IMR-90 (cell line): ENCODE results near the gene FJX1. TPM values are rescaled to one million over a fixed set of nuclear protein-coding genes. Genes with fewer than 3 reads are reported as not detected.

ENCODE experiments used
- ATAC-seq: fragments of 200-7000 bp; cut with Tn5 transposase; 2 replicates; pipeline ENCODE4 v1.9.1; 2020; ENCODE audit warnings: low read depth, mild to moderate bottlenecking, moderate library complexity
- BruUV-seq: library from RNA; stranded (reverse); fragments of 400-500 nt; replicated peaks from 2 replicates; lab custom pipeline; 2021; lab: Mats Ljungman, UMichigan
- CTCF ChIA-PET: fragments of 300-600 bp; formaldehyde crosslinking; extraction: SDS; loops from one replicate; lab custom pipeline; 2021; ENCODE audit warnings: antibody characterized with exemption; lab: Yijun Ruan, JAX
- POLR2A ChIA-PET: fragments of 300-600 bp; sonication (Branson Sonifier 250); formaldehyde crosslinking; loops from one replicate; lab custom pipeline; 2022; ENCODE audit warnings: antibody characterized with exemption; ENCODE audit not compliant: unreplicated experiment; lab: Charles Lee
- DNase-seq: peaks from one replicate; pipeline ENCODE4 v3.0.0; 2013
- H2AFZ ChIP-seq: replicated peaks from 2 replicates; pipeline ENCODE3; 2013; ENCODE audit warnings: low read length, mild to moderate bottlenecking; ENCODE audit not compliant: poor library complexity
- H2AK5ac ChIP-seq: 2 replicates; pipeline ENCODE4 v1.6.1; 2013; ENCODE audit warnings: low read depth, low read length, inconsistent platforms
- H2AK9ac ChIP-seq: replicated peaks from 2 replicates; pipeline ENCODE3; 2013; ENCODE audit warnings: mild to moderate bottlenecking, low read depth, low read length, moderate library complexity; ENCODE audit not compliant: poor library complexity
- H2BK120ac ChIP-seq: 2 replicates; pipeline ENCODE4 v1.6.1; 2013; ENCODE audit warnings: low read depth, low read length, inconsistent platforms
- H2BK15ac ChIP-seq: 3 replicates; pipeline ENCODE4 v1.6.1; 2013; ENCODE audit warnings: low read depth, low read length, inconsistent platforms
- H2BK20ac ChIP-seq: 2 replicates; pipeline ENCODE4 v1.6.1; 2013; ENCODE audit warnings: low read depth, mild to moderate bottlenecking, inconsistent platforms, low read length, moderate library complexity
- H2BK5ac ChIP-seq: 2 replicates; pipeline ENCODE4 v1.6.1; 2013; ENCODE audit warnings: mild to moderate bottlenecking, low read depth, low read length, inconsistent platforms; ENCODE audit not compliant: poor library complexity, severe bottlenecking
- H3K14ac ChIP-seq: replicated peaks from 2 replicates; pipeline ENCODE4 v1.6.1; 2013; ENCODE audit warnings: low read depth, low read length, inconsistent platforms
- H3K18ac ChIP-seq: 2 replicates; pipeline ENCODE4 v1.6.1; 2013; ENCODE audit warnings: low read depth, low read length, control low read depth
- H3K23ac ChIP-seq: 2 replicates; pipeline ENCODE4 v1.6.1; 2013; ENCODE audit warnings: low read depth, low read length, inconsistent platforms
- H3K27ac ChIP-seq: 2 replicates; pipeline ENCODE4 v1.5.1; 2013; ENCODE audit warnings: mild to moderate bottlenecking, control low read depth, low read length; ENCODE audit not compliant: insufficient read depth
- H3K27me3 ChIP-seq: 2 replicates; pipeline ENCODE4 v1.6.1; 2013; ENCODE audit warnings: low read length; ENCODE audit not compliant: control insufficient read depth, insufficient read depth
- H3K36me3 ChIP-seq: 2 replicates; pipeline ENCODE4 v1.6.1; 2013; ENCODE audit warnings: low read length, mixed read lengths; ENCODE audit not compliant: control insufficient read depth, insufficient read depth
- H3K4ac ChIP-seq: 2 replicates; pipeline ENCODE4 v1.6.1; 2013; ENCODE audit warnings: low read depth, low read length, inconsistent platforms
- H3K4me1 ChIP-seq: 2 replicates; pipeline ENCODE4 v1.6.1; 2013; ENCODE audit warnings: low read length, mixed read lengths; ENCODE audit not compliant: control insufficient read depth, insufficient read depth
- H3K4me2 ChIP-seq: 2 replicates; pipeline ENCODE4 v1.6.1; 2013; ENCODE audit warnings: low read depth, mild to moderate bottlenecking, control low read depth, low read length, moderate library complexity
- H3K4me3 ChIP-seq: 2 replicates; pipeline ENCODE4 v1.5.1; 2013; ENCODE audit warnings: low read depth, mild to moderate bottlenecking, control low read depth, low read length, moderate library complexity; ENCODE audit not compliant: insufficient read depth
- H3K56ac ChIP-seq: 2 replicates; pipeline ENCODE4 v1.6.1; 2013; ENCODE audit warnings: low read length, inconsistent platforms; ENCODE audit not compliant: insufficient read depth; ENCODE audit errors: extremely low read depth
- H3K79me1 ChIP-seq, 2 experiments: 2 replicates each; pipeline ENCODE4 v1.6.1; 2013; ENCODE audit warnings: low read length in 2 of 2, inconsistent platforms in 1 of 2, low read depth in 1 of 2
- H3K9ac ChIP-seq: 2 replicates; pipeline ENCODE4 v1.6.1; 2013; ENCODE audit warnings: low read depth, low read length, control low read depth
- H3K9me1 ChIP-seq: 2 replicates; pipeline ENCODE4 v1.6.1; 2013; ENCODE audit warnings: low read length, inconsistent platforms; ENCODE audit not compliant: insufficient read depth
- H3K9me3 ChIP-seq: 2 replicates; pipeline ENCODE4 v1.6.1; 2013; ENCODE audit warnings: low read length; ENCODE audit not compliant: control insufficient read depth, insufficient read depth
- H4K20me1 ChIP-seq: 2 replicates; pipeline ENCODE4 v1.6.1; 2013; ENCODE audit warnings: low read length, inconsistent platforms; ENCODE audit not compliant: insufficient read depth
- H4K5ac ChIP-seq: 2 replicates; pipeline ENCODE4 v1.6.1; 2013; ENCODE audit warnings: mild to moderate bottlenecking, low read depth, low read length, control low read depth
- H4K8ac ChIP-seq, 2 experiments: 2 replicates each; pipeline ENCODE4 v1.6.1; 2013; ENCODE audit warnings: low read depth in 2 of 2, low read length in 2 of 2, control low read depth in 1 of 2, inconsistent platforms in 1 of 2
- H4K91ac ChIP-seq: 2 replicates; pipeline ENCODE4 v1.6.1; 2013; ENCODE audit warnings: low read depth, low read length, inconsistent platforms; ENCODE audit not compliant: insufficient read depth
- CTCF ChIP-seq: conservative IDR thresholded peaks from 2 replicates; pipeline ENCODE4 v1.5.1; 2012; ENCODE audit warnings: mild to moderate bottlenecking, low read depth, low read length, improper control_type of control experiment
- MAFK ChIP-seq: IDR thresholded peaks from 2 replicates; pipeline ENCODE4 v1.6.1; 2012; ENCODE audit warnings: low read depth, low read length, improper control_type of control experiment
- NFE2L2 ChIP-seq: fragments of 150-350 bp; IDR thresholded peaks from 2 replicates; pipeline ENCODE4 v1.6.1; 2016; ENCODE audit warnings: low read depth, mild to moderate bottlenecking, low read length
- RCOR1 ChIP-seq: IDR thresholded peaks from 2 replicates; pipeline ENCODE4 v1.6.1; 2012; ENCODE audit warnings: mild to moderate bottlenecking, low read length, improper control_type of control experiment; ENCODE audit not compliant: insufficient replicate concordance
- RFX5 ChIP-seq: IDR thresholded peaks from 2 replicates; pipeline ENCODE4 v1.8.0; 2012; ENCODE audit warnings: low read depth, mild to moderate bottlenecking, low read length, moderate library complexity
- WGBS, 2 experiments: methylation state at CpG; one replicate each; pipeline versions ENCODE4 v1.1.5 to v1.1.7; 2013; ENCODE audit warnings: missing lambda C conversion rate in 2 of 2; ENCODE audit not compliant: insufficient read length in 1 of 2; ENCODE audit errors: extremely low coverage in 2 of 2; 5-methylcytosine and 5-hydroxymethylcytosine counted together
- dilution Hi-C: fragments of 300-500 bp; cut with HindIII; formaldehyde crosslinking; loops from one replicate; pipeline ENCODE4 v1.14.3; 2018; ENCODE audit warnings: low sequenced_read_pairs; ENCODE audit not compliant: unreplicated experiment
- in situ Hi-C: fragments of 300-500 bp; cut with MboI; formaldehyde crosslinking; loops from 3 replicates; pipeline ENCODE4 v1.14.3; 2019; ENCODE audit warnings: low sequenced_read_pairs, inconsistent platforms, mixed read lengths
- intact Hi-C: fragments of 100-400 bp; cut with micrococcal nuclease; formaldehyde crosslinking; loops from 2 replicates; pipeline ENCODE4 v1.10.0; 2022
- polyA plus RNA-seq, 3 experiments: library from polyadenylated mRNA; depleted of rRNA; stranded (reverse); fragments of >200 nt; gene quantifications; 2 replicates each; pipeline ENCODE4 v1.2.3, GENCODE V29; 2012; ENCODE audit warnings: low replicate concordance in 1 of 3
- total RNA-seq: library from RNA; depleted of rRNA; stranded (reverse); fragments of >200 nt; gene quantifications from 2 replicates; pipeline ENCODE4 v1.2.3, GENCODE V29; 2012

The FJX1 gene
- total and polyA plus RNA-seq, 2 of the 4 experiments (the other 2 are of a cell fraction) = 8.4 to 11.2 TPM

- Histone ChIP-seq H3K9me1 (peaks cover 12% of the 10 kb centered on the region), H2AFZ (no peak overlapping the region), H2BK15ac (peak overlapping the region; percentile 65; the same call in 2 of the 3 replicates), H3K18ac (no peak overlapping the region; the same call in 1 of the 2 replicates), H4K5ac (no peak overlapping the region), H3K4me2 (no peak overlapping the region), H3K4me1 (peaks cover 10% of the 10 kb centered on the region), H3K14ac (no peak overlapping the region; the same call in 1 of the 2 replicates), H3K56ac (no peak overlapping the region), H3K4ac (no peak overlapping the region), H4K8ac (no peak overlapping the region), H2AK5ac (peak overlapping the region; percentile 23; the same call in 1 of the 2 replicates), H2BK120ac (no peak overlapping the region; the same call in 1 of the 2 replicates), H3K23ac (0 out of 2 replicates have a peak overlapping the region, but pooled peaks have one; percentile 15), H2BK20ac (peak overlapping the region; percentile 67), H3K9ac (no peak overlapping the region), H3K27me3 (no peaks in the 10 kb centered on the region), H4K20me1 (no peaks in the 10 kb centered on the region), H4K91ac (peak overlapping the region; percentile 14; the same call in 1 of the 2 replicates), H3K27ac (no peak overlapping the region), H2BK5ac (no peak overlapping the region), H2AK9ac (no peak overlapping the region), H3K79me1 (peaks cover 0 to 5% of the 10 kb centered on the region in 2 experiments; a peak in 1 of 4 replicates), H3K36me3 (no peaks in the 10 kb centered on the region), H3K4me3 (no peak overlapping the region), H3K9me3 (no peaks in the 10 kb centered on the region)
- DNase-seq (no peak), ATAC-seq (no peak)
- in situ Hi-C loops = no loop called here
- ChIA-PET POLR2A (no interaction called here), CTCF (no interaction called here)
- TF ChIP-seq MAFK = no peak
- no peak for TF ChIP-seq RCOR1
- TF ChIP-seq CTCF = no peak
- no peak for TF ChIP-seq NFE2L2
- no peak for TF ChIP-seq RFX5
- BruUV-seq = no TSS peak
- intact Hi-C loops = no loop called here
- dilution Hi-C loops = no loop called here
- WGBS, 2 experiments = no CpG with 5 or more reads among the region's 3 CpGs
These were observed 13.6 kb downstream of the FJX1 start for GRCh38 chr11:35631891-35632290.
